Measurements from ENCODE around the gene IBA57.
A peak's percentile ranks its signal among the peaks of the same experiment; 100 is the strongest.

Gene IBA57

GRCh38 chr1:228216371-228217320 lies 51.0 kb downstream of the IBA57 start:
- Histone ChIP-seq H3K27ac (ENCODE audit: low read depth, low read length) (no peak overlapping the region), H3K9me3 (ENCODE audit: insufficient read depth, low read depth, low read length) (peaks cover 11% of the 10 kb centered on the region), H3K79me2 (ENCODE audit: control insufficient read depth, insufficient read depth, low read length, poor library complexity) (no peaks in the 10 kb centered on the region), H3K36me3 (ENCODE audit: control insufficient read depth in 1 of 2, insufficient read depth in 2 of 2, low read length in 2 of 2) (peaks cover 22 to 26% of the 10 kb centered on the region in 2 experiments), H3K4me2 (ENCODE audit: low read length) (no peak overlapping the region), H3K9ac (ENCODE audit: low read length) (no peak overlapping the region), H3K4ac (ENCODE audit: low read depth, low read length) (no peak overlapping the region), H3K23ac (ENCODE audit: low read length) (no peak overlapping the region), H3K4me3 (ENCODE audit: low read depth, low read length) (no peak overlapping the region), H3K18ac (ENCODE audit: low read length) (no peak overlapping the region), H3K27me3 (ENCODE audit: insufficient read depth, low read length) (peaks cover 10% of the 10 kb centered on the region), H2BK12ac (ENCODE audit: low read length) (no peak overlapping the region), H2BK5ac (ENCODE audit: low read depth, low read length, poor library complexity) (no peak overlapping the region), H4K12ac (ENCODE audit: low read depth, low read length) (no peak overlapping the region), H3K4me1 (ENCODE audit: control insufficient read depth in 1 of 2, insufficient read depth in 2 of 2, low read length in 2 of 2) (peaks cover 6 to 12% of the 10 kb centered on the region in 2 experiments), H3K79me1 (ENCODE audit: low read length) (peaks cover 6% of the 10 kb centered on the region), H2BK120ac (ENCODE audit: insufficient read depth, low read length, poor library complexity) (no peak overlapping the region), H3K14ac (ENCODE audit: low read length) (no peak overlapping the region), H2AFZ (ENCODE audit: insufficient read depth, low read length, poor library complexity) (no peak overlapping the region), H4K91ac (ENCODE audit: low read depth, low read length) (no peak overlapping the region), H4K8ac (ENCODE audit: low read depth, low read length) (no peak overlapping the region), H2AK5ac (ENCODE audit: low read length) (no peak overlapping the region)
- DNase-seq: no peak
- WGBS (ENCODE audit: extremely low coverage, insufficient coverage, insufficient read length): no CpG with 5 or more reads among the region's 53 CpGs

DNA sequence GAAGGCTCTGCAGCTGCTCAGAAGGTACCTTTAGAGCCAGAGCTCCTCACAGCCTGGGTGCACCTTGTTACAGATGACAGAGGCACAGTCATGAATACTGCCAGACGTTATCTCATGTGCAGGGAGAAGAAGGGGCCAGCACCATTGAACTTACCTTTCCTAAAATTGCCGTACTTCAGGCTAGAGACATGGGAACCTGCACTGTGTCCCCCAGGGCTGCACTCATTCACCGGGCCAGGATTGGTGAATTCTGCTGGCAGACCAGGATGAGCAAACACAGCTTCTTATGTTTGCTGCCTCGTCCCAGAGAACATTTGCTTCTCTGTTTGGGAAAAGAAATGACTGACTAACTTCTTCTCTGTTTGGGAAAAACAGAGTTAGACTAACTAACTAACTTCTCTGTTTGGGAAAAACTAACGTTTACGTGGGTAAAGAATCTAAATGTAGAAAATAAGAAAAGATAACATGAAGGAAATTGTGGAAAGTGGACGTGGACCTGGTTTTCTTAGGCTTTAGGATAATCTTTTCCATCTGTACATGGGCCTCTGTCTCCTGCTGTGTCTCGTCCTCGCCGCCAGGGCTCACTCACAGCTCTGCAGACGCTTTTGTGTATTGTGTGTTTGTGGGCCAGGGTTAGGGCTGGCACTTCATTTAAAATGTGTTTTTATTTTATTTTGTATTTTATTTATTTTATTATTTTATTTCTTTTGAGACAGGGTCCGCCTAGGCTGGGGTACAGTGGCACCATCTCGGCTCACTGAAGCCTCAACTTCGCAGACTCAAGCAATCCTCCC lies 52.1 kb downstream of the IBA57 start:
- H3K4ac ChIP-seq (ENCODE audit: low read depth, low read length): no peak overlapping the region
- H3K36me3 ChIP-seq (ENCODE audit: control insufficient read depth in 1 of 2, insufficient read depth in 2 of 2, low read length in 2 of 2): peaks cover 22 to 26% of the 10 kb centered on the region in 2 experiments
- no peak overlapping the region for H3K4me2 ChIP-seq (ENCODE audit: low read length)
- DNase-seq: no peak
- H2AK5ac ChIP-seq (ENCODE audit: low read length): no peak overlapping the region
- peaks cover 6% of the 10 kb centered on the region for H3K79me1 ChIP-seq (ENCODE audit: low read length)
- H4K12ac ChIP-seq (ENCODE audit: low read depth, low read length): no peak overlapping the region
- H3K23ac ChIP-seq (ENCODE audit: low read length): no peak overlapping the region
- H3K27me3 ChIP-seq (ENCODE audit: insufficient read depth, low read length): no peaks in the 10 kb centered on the region
- H2BK5ac ChIP-seq (ENCODE audit: low read depth, low read length, poor library complexity): no peak overlapping the region
- no peak overlapping the region for H2BK120ac ChIP-seq (ENCODE audit: insufficient read depth, low read length, poor library complexity)
- H3K4me3 ChIP-seq (ENCODE audit: low read depth, low read length): no peak overlapping the region
- no peak overlapping the region for H3K27ac ChIP-seq (ENCODE audit: low read depth, low read length)
- H3K9me3 ChIP-seq (ENCODE audit: insufficient read depth, low read depth, low read length): no peaks in the 10 kb centered on the region
- no peak overlapping the region for H4K8ac ChIP-seq (ENCODE audit: low read depth, low read length)
- H3K4me1 ChIP-seq (ENCODE audit: control insufficient read depth in 1 of 2, insufficient read depth in 2 of 2, low read length in 2 of 2): peaks cover 3 to 7% of the 10 kb centered on the region in 2 experiments
- H3K79me2 ChIP-seq (ENCODE audit: control insufficient read depth, insufficient read depth, low read length, poor library complexity): no peaks in the 10 kb centered on the region
- H4K91ac ChIP-seq (ENCODE audit: low read depth, low read length): no peak overlapping the region
- no peak overlapping the region for H3K14ac ChIP-seq (ENCODE audit: low read length)
- H2BK12ac ChIP-seq (ENCODE audit: low read length): no peak overlapping the region
- no CpG with 5 or more reads among the region's 14 CpGs for WGBS (ENCODE audit: extremely low coverage, insufficient coverage, insufficient read length)
- H2AFZ ChIP-seq (ENCODE audit: insufficient read depth, low read length, poor library complexity): no peak overlapping the region
- no peak overlapping the region for H3K9ac ChIP-seq (ENCODE audit: low read length)
- H3K18ac ChIP-seq (ENCODE audit: low read length): no peak overlapping the region

- Histone ChIP-seq H3K9me3 (ENCODE audit: insufficient read depth, low read depth, low read length) (no peaks in the 10 kb centered on the region), H4K8ac (ENCODE audit: low read depth, low read length) (no peak overlapping the region), H3K4me3 (ENCODE audit: low read depth, low read length) (peak overlapping the region; percentile 29), H3K4ac (ENCODE audit: low read depth, low read length) (no peak overlapping the region), H2AFZ (ENCODE audit: insufficient read depth, low read length, poor library complexity) (no peak overlapping the region), H2AK5ac (ENCODE audit: low read length) (no peak overlapping the region), H3K27me3 (ENCODE audit: insufficient read depth, low read length) (no peaks in the 10 kb centered on the region), H3K79me1 (ENCODE audit: low read length) (peaks cover 3% of the 10 kb centered on the region), H3K4me1 (ENCODE audit: control insufficient read depth in 1 of 2, insufficient read depth in 2 of 2, low read length in 2 of 2) (peaks cover 3 to 7% of the 10 kb centered on the region in 2 experiments), H4K91ac (ENCODE audit: low read depth, low read length) (no peak overlapping the region), H3K79me2 (ENCODE audit: control insufficient read depth, insufficient read depth, low read length, poor library complexity) (no peaks in the 10 kb centered on the region), H2BK5ac (ENCODE audit: low read depth, low read length, poor library complexity) (no peak overlapping the region), H3K9ac (ENCODE audit: low read length) (no peak overlapping the region), H3K36me3 (ENCODE audit: control insufficient read depth in 1 of 2, insufficient read depth in 2 of 2, low read length in 2 of 2) (peaks cover 22 to 26% of the 10 kb centered on the region in 2 experiments), H2BK12ac (ENCODE audit: low read length) (no peak overlapping the region), H4K12ac (ENCODE audit: low read depth, low read length) (no peak overlapping the region), H3K4me2 (ENCODE audit: low read length) (no peak overlapping the region), H3K14ac (ENCODE audit: low read length) (no peak overlapping the region), H3K18ac (ENCODE audit: low read length) (no peak overlapping the region), H2BK120ac (ENCODE audit: insufficient read depth, low read length, poor library complexity) (no peak overlapping the region), H3K27ac (ENCODE audit: low read depth, low read length) (no peak overlapping the region), H3K23ac (ENCODE audit: low read length) (no peak overlapping the region)
- no peak for DNase-seq
- WGBS (ENCODE audit: extremely low coverage, insufficient coverage, insufficient read length): no CpG with 5 or more reads among the region's 14 CpGs
Measured at GRCh38 chr1:228218513-228219244, 53.1 kb downstream of the IBA57 start.
